ENCODE results near the gene GLT6D1. TPM values are rescaled to one million over a fixed set of nuclear protein-coding genes. Genes with fewer than 3 reads are reported as not detected.

Gene GLT6D1
- total and polyA plus RNA-seq, 5 donors from 2014 or later: not detected

- no peak overlapping the region for H3K4me3 ChIP-seq (ENCODE audit: low read depth, low read length)
- no peaks in the 10 kb centered on the region for H3K36me3 Mint-ChIP-seq
- no peak overlapping the region for H3K4me3 Mint-ChIP-seq
Measured at GRCh38 chr9:135619599-135619886, 19.8 kb downstream of the GLT6D1 start.

DNA sequence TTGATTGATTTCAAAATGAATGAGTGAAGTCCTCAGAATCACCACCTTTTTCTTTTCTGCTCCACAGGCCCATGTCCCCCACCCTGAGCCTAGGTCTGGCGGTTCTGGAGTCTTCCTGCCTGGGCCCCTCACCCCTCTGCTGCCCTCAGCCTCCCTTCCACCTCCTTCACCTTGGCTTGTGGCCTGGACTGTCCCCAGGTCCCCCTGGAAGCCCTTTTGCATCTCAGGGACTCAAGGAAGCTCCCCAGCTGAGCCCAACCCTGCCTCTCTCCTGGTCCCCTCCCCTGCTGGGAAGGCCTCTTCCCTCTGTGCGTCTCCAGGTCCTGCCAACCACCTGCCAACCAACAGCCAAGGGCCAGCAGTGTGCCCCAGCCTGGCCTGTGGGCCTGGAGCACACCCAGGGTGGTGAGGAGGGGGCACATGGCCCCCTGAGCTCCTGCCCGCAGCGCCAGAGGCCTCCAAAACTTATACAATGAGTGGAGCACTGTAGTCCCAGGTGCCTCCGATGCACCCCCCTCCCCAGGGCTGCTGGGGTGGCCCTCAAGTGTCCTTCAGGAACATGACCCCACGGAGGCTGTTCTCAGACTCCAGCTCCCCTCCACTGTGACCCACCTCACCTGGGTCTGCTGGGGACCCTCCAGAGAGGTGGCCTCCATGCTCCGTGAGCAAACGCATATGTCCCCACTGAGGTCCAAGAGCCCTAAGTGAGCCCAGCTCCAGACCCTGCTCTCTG lies 20.3 kb downstream of the GLT6D1 start:
- Histone ChIP-seq H3K36me3 (ENCODE audit: control insufficient read depth, insufficient read depth, low read length) (no peaks in the 10 kb centered on the region), H3K9me3 (ENCODE audit: control insufficient read depth in 2 of 2, low read length in 2 of 2) (no peaks in the 10 kb centered on the region), H3K4me3 (ENCODE audit: low read depth, low read length) (no peak overlapping the region), H3K27me3 (ENCODE audit: control insufficient read depth, insufficient read depth, low read length) (no peaks in the 10 kb centered on the region), H3K27ac (ENCODE audit: insufficient read depth, low read length, poor library complexity, severe bottlenecking) (no peak overlapping the region), H3K4me1 (ENCODE audit: control insufficient read depth, insufficient read depth, low read length, poor library complexity, severe bottlenecking) (no peaks in the 10 kb centered on the region)
- H3K4me1 Mint-ChIP-seq: no peaks in the 10 kb centered on the region
- H3K4me3 Mint-ChIP-seq: no peak overlapping the region
- H3K9me3 Mint-ChIP-seq: peaks cover 0 to 1% (median 0%) of the 10 kb centered on the region in 7 donors
- DNase-seq (no peak), ATAC-seq (ENCODE audit: low read depth in 2 of 2) (no peak)
- H3K27ac Mint-ChIP-seq: no peak overlapping the region
- H3K27me3 Mint-ChIP-seq: no peaks in the 10 kb centered on the region
- no peaks in the 10 kb centered on the region for H3K36me3 Mint-ChIP-seq

More at GRCh38 chr9:135619599-135619886, 19.8 kb downstream of the GLT6D1 start:
- no peak overlapping the region for H3K27ac Mint-ChIP-seq
- no peaks in the 10 kb centered on the region for H3K27me3 Mint-ChIP-seq
- ATAC-seq (ENCODE audit: low read depth in 2 of 2) (no peak), DNase-seq (no peak)
- Histone ChIP-seq H3K27me3 (ENCODE audit: control insufficient read depth, insufficient read depth, low read length) (no peaks in the 10 kb centered on the region), H3K9me3 (ENCODE audit: control insufficient read depth in 2 of 2, low read length in 2 of 2) (no peaks in the 10 kb centered on the region), H3K4me1 (ENCODE audit: control insufficient read depth, insufficient read depth, low read length, poor library complexity, severe bottlenecking) (no peaks in the 10 kb centered on the region), H3K27ac (ENCODE audit: insufficient read depth, low read length, poor library complexity, severe bottlenecking) (no peak overlapping the region), H3K36me3 (ENCODE audit: control insufficient read depth, insufficient read depth, low read length) (no peaks in the 10 kb centered on the region)
- H3K4me1 Mint-ChIP-seq: no peaks in the 10 kb centered on the region
- H3K9me3 Mint-ChIP-seq: peaks cover 0 to 1% (median 0%) of the 10 kb centered on the region in 7 donors

DNA sequence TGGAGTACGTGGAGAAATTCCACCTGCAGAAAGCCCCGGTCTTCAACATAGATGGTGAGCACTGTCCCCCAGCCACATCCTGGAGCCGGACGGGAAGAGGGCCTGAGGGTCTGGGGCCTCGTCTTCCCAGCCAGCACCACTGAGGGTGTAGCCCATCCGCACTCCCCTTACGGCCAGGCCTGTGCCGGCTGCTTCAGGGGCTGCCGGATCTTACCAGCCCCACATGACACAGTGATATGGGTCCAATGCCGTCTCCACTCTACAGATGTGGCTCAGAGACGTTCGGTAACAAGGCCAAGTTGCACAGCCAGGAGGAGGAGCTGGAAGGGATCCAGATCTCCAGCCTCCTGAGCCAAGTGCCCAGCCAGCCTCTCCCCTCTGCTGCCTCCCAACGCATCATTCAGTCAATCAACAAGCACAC lies 21.3 kb downstream of the GLT6D1 start:
- H3K27me3 ChIP-seq (ENCODE audit: control insufficient read depth, insufficient read depth, low read length): no peaks in the 10 kb centered on the region
- Mint-ChIP-seq H3K4me1 (no peaks in the 10 kb centered on the region), H3K36me3 (no peaks in the 10 kb centered on the region), H3K4me3 (no peak overlapping the region), H3K27ac (no peak overlapping the region), H3K9me3 (peaks cover 0 to 1% (median 0%) of the 10 kb centered on the region in 7 donors), H3K27me3 (no peaks in the 10 kb centered on the region)
- ATAC-seq (ENCODE audit: low read depth in 2 of 2) (no peak), DNase-seq (no peak)
- no peak overlapping the region for H3K27ac ChIP-seq (ENCODE audit: insufficient read depth, low read length, poor library complexity, severe bottlenecking)
- H3K4me3 ChIP-seq (ENCODE audit: low read depth, low read length): no peak overlapping the region
- no peaks in the 10 kb centered on the region for H3K9me3 ChIP-seq (ENCODE audit: control insufficient read depth in 2 of 2, low read length in 2 of 2)
- no peaks in the 10 kb centered on the region for H3K4me1 ChIP-seq (ENCODE audit: control insufficient read depth, insufficient read depth, low read length, poor library complexity, severe bottlenecking)
- no peaks in the 10 kb centered on the region for H3K36me3 ChIP-seq (ENCODE audit: control insufficient read depth, insufficient read depth, low read length)

DNA sequence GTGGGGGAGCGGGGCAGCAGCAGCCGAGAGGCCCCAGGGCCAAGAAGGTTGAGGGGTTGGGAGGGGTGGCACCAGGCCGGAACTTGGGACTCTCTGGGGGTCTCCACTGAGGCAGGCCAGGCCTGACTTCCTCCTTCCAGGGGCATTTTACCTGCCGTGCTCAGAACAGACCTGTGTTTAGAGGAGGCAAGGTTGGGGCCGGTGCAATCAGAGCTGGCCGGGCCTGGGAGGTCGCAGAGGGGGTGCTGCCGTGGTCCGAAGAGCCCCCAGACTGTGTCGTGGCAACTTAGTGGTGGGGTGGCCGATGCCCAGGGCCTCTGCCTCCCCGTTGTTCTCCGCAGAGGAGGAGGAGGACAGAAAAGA lies 21.8 kb downstream of the GLT6D1 start:
- Mint-ChIP-seq H3K27me3 (no peaks in the 10 kb centered on the region), H3K4me1 (no peaks in the 10 kb centered on the region), H3K9me3 (peaks cover 0 to 2% (median 0%) of the 10 kb centered on the region in 7 donors), H3K36me3 (no peaks in the 10 kb centered on the region), H3K27ac (no peak overlapping the region), H3K4me3 (no peak overlapping the region)
- Histone ChIP-seq H3K27ac (ENCODE audit: insufficient read depth, low read length, poor library complexity, severe bottlenecking) (no peak overlapping the region), H3K36me3 (ENCODE audit: control insufficient read depth, insufficient read depth, low read length) (no peaks in the 10 kb centered on the region), H3K4me3 (ENCODE audit: low read depth, low read length) (no peak overlapping the region), H3K4me1 (ENCODE audit: control insufficient read depth, insufficient read depth, low read length, poor library complexity, severe bottlenecking) (no peaks in the 10 kb centered on the region), H3K9me3 (ENCODE audit: control insufficient read depth in 2 of 2, low read length in 2 of 2) (no peaks in the 10 kb centered on the region), H3K27me3 (ENCODE audit: control insufficient read depth, insufficient read depth, low read length) (no peaks in the 10 kb centered on the region)
- DNase-seq (no peak), ATAC-seq (ENCODE audit: low read depth in 2 of 2) (no peak)

GRCh38 chr9:135616619-135617537 lies 22.5 kb downstream of the GLT6D1 start:
- H3K4me3 ChIP-seq (ENCODE audit: low read depth, low read length): no peak overlapping the region
- DNase-seq (no peak), ATAC-seq (ENCODE audit: low read depth in 2 of 2) (no peak)
- H3K27me3 ChIP-seq (ENCODE audit: control insufficient read depth, insufficient read depth, low read length): no peaks in the 10 kb centered on the region
- no peak overlapping the region for H3K27ac ChIP-seq (ENCODE audit: insufficient read depth, low read length, poor library complexity, severe bottlenecking)
- H3K36me3 Mint-ChIP-seq: no peaks in the 10 kb centered on the region
- H3K9me3 Mint-ChIP-seq: peaks cover 0 to 2% (median 0%) of the 10 kb centered on the region in 7 donors
- no peaks in the 10 kb centered on the region for H3K4me1 ChIP-seq (ENCODE audit: control insufficient read depth, insufficient read depth, low read length, poor library complexity, severe bottlenecking)
- H3K4me1 Mint-ChIP-seq: no peaks in the 10 kb centered on the region
- H3K27ac Mint-ChIP-seq: no peak overlapping the region
- no peaks in the 10 kb centered on the region for H3K36me3 ChIP-seq (ENCODE audit: control insufficient read depth, insufficient read depth, low read length)
- no peaks in the 10 kb centered on the region for H3K9me3 ChIP-seq (ENCODE audit: control insufficient read depth in 2 of 2, low read length in 2 of 2)
- no peaks in the 10 kb centered on the region for H3K27me3 Mint-ChIP-seq
- no peak overlapping the region for H3K4me3 Mint-ChIP-seq

DNA sequence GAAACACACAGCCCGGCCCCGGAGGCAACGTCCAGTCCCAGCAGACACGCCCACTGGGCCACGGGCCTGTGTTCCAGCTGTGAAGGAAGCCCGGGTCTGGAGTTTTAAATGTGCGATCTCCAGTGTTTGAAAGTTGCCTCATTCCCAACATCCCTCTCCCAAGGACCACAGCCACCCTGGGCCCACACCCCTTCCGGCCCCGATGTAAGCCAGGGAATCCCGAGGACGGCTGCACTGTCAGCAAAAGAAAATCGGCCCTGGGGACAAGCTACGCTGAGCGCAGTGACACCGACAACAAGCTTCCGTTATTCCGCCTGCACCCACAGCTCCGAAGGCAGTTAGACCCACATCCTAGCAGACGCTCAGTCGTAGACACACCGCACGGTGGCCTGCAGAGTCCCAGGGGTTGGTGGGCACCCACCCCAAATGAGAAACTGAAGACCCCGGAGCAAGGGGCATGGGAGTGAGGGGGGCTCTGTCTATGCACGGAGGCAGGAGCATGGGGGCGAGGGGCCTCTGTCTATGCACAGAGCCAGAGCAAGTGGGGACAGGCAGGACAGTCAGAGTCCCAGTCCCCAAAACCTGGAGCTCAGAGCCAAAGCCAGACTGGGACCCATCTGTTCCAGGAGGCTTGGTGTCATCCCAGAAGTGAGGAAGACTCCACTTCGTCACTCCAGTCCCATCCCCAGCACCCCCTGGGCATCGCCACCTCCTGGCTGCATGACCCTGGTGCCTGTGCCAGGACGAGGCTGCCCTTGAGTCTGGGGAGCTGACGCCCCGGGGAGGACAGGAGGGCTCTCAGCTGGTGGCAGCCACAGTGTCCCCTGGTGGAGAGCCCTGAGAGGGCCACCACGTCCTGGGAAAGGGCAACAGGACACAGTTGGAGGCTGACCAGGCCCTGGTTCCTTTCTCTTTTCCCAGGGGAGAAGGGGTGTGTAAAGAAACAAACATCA lies 23.4 kb downstream of the GLT6D1 start:
- Mint-ChIP-seq H3K4me3 (no peak overlapping the region), H3K27me3 (no peaks in the 10 kb centered on the region), H3K9me3 (peaks cover 0 to 2% (median 0%) of the 10 kb centered on the region in 7 donors), H3K4me1 (no peaks in the 10 kb centered on the region), H3K36me3 (no peaks in the 10 kb centered on the region), H3K27ac (no peak overlapping the region)
- Histone ChIP-seq H3K27me3 (ENCODE audit: control insufficient read depth, insufficient read depth, low read length) (no peaks in the 10 kb centered on the region), H3K27ac (ENCODE audit: insufficient read depth, low read length, poor library complexity, severe bottlenecking) (no peak overlapping the region), H3K4me1 (ENCODE audit: control insufficient read depth, insufficient read depth, low read length, poor library complexity, severe bottlenecking) (no peaks in the 10 kb centered on the region), H3K36me3 (ENCODE audit: control insufficient read depth, insufficient read depth, low read length) (no peaks in the 10 kb centered on the region), H3K9me3 (ENCODE audit: control insufficient read depth in 2 of 2, low read length in 2 of 2) (no peaks in the 10 kb centered on the region), H3K4me3 (ENCODE audit: low read depth, low read length) (no peak overlapping the region)
- no peak for DNase-seq
- ATAC-seq (ENCODE audit: low read depth in 2 of 2): no peak

- no peak for ATAC-seq (ENCODE audit: low read depth in 2 of 2)
- Mint-ChIP-seq H3K27ac (no peak overlapping the region), H3K4me3 (no peak overlapping the region), H3K4me1 (no peaks in the 10 kb centered on the region), H3K27me3 (no peaks in the 10 kb centered on the region), H3K36me3 (no peaks in the 10 kb centered on the region), H3K9me3 (peaks cover 0 to 2% (median 0%) of the 10 kb centered on the region in 7 donors)
- Histone ChIP-seq H3K4me1 (ENCODE audit: control insufficient read depth, insufficient read depth, low read length, poor library complexity, severe bottlenecking) (no peaks in the 10 kb centered on the region), H3K27me3 (ENCODE audit: control insufficient read depth, insufficient read depth, low read length) (no peaks in the 10 kb centered on the region), H3K9me3 (ENCODE audit: control insufficient read depth in 2 of 2, low read length in 2 of 2) (no peaks in the 10 kb centered on the region), H3K4me3 (ENCODE audit: low read depth, low read length) (no peak overlapping the region), H3K27ac (ENCODE audit: insufficient read depth, low read length, poor library complexity, severe bottlenecking) (no peak overlapping the region), H3K36me3 (ENCODE audit: control insufficient read depth, insufficient read depth, low read length) (no peaks in the 10 kb centered on the region)
- no peak for DNase-seq
Measured at GRCh38 chr9:135614821-135615665, 24.3 kb downstream of the GLT6D1 start.

Data from CD4-positive, CD25-positive, alpha-beta regulatory T cell (primary cell).